Fibroblast of pulmonary artery (primary cell): ENCODE data around the gene GLG1.

Experiments used
- DNase-seq: peaks from one replicate; pipeline ENCODE4 v3.0.0-alpha.2; 2010; ENCODE audit warnings: low read depth
- H3K4me3 ChIP-seq: replicated peaks from 2 replicates; pipeline ENCODE4 v1.5.1; 2011; ENCODE audit warnings: low read depth, mild to moderate bottlenecking, control low read depth, low read length, moderate library complexity
- TF ChIP-seq, protein P1 (sequence below): IDR thresholded peaks from 2 replicates; pipeline ENCODE4 v1.5.1; 2011; ENCODE audit warnings: mild to moderate bottlenecking, control low read depth, low read length, inconsistent platforms; ENCODE audit errors: missing control alignments

GLG1 gene

DNA sequence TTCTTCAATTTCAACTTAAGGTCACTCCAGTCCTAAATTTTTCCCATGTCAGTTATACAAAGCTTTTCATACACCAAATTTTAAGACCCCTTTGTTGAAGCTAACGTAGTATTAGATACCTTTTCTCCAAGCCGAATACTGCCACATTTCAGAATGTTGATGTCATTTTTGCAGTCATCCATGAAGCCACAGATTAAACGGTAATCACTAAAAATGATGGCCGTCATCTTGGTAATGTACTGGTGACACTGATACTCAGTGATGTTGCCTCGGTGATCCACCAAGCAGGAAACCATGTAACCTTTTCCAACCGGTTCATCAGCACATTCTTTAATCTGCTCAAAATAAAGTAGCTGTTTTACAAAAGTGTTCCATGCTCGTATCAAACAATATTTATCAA lies 103.5 kb downstream of the GLG1 start:
- TF ChIP-seq, protein P1, sequence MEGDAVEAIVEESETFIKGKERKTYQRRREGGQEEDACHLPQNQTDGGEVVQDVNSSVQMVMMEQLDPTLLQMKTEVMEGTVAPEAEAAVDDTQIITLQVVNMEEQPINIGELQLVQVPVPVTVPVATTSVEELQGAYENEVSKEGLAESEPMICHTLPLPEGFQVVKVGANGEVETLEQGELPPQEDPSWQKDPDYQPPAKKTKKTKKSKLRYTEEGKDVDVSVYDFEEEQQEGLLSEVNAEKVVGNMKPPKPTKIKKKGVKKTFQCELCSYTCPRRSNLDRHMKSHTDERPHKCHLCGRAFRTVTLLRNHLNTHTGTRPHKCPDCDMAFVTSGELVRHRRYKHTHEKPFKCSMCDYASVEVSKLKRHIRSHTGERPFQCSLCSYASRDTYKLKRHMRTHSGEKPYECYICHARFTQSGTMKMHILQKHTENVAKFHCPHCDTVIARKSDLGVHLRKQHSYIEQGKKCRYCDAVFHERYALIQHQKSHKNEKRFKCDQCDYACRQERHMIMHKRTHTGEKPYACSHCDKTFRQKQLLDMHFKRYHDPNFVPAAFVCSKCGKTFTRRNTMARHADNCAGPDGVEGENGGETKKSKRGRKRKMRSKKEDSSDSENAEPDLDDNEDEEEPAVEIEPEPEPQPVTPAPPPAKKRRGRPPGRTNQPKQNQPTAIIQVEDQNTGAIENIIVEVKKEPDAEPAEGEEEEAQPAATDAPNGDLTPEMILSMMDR = no peak
- no peak overlapping the region for H3K4me3 ChIP-seq
- DNase-seq = no peak

DNA sequence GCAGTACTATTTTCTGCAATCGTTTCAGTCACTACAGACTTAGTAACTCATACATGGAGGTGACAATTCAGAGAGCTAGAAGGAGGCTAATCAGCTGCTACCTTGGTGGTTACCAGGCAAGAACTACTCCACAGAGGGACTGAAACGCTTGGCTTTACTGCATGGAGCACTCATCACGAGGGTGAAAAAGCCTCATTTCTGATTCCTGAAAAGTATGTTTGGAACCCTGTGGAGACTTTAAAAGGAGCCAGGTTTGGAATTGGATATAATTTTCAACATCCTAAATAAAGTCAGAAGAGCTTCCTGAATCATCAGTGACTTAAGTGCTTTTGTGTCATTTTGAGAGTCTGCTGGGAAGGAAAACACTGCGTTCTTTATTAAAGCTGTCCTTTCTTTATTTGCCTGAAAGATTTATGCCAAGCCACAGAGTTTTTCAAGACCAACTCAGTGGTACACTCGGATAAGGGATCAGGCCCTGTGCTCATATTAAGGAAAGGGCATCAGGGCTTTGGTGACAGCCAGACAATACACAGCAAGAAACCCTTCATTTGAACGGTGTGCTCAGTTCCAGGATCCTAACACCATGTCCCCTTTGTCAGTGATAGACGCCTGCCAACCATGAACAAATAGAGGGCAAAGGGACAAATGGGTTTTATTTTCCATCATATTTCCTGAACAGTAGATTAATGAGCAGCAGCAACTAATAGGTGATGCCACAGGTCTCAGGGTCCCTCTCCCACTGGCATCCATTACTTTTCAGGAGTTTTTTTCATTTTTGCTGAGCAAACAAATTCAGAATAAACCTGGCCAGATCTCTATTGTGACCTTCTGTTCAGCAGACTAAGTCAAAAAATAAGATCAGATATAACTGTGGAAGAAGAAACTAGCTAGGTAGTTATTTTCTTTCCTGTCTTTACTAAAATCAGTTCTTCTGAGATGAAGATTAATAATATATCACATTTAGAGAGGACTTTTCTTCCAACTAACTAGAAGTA lies 105.1 kb downstream of the GLG1 start:
- H3K4me3 ChIP-seq = no peak overlapping the region
- DNase-seq = no peak

GRCh38 chr16:74500907-74501306 lies 106.0 kb downstream of the GLG1 start:
- TF ChIP-seq, protein P1 = no peak
- no peak overlapping the region for H3K4me3 ChIP-seq
- DNase-seq = no peak

More for the DNA sequence above, 105.1 kb downstream of the GLG1 start:
- TF ChIP-seq, protein P1 = no peak

GRCh38 chr16:74499114-74499513 lies 107.8 kb downstream of the GLG1 start:
- TF ChIP-seq, protein P1 = no peak

GRCh38 chr16:74497761-74498160 lies 109.2 kb downstream of the GLG1 start:
- H3K4me3 ChIP-seq = no peak overlapping the region
- TF ChIP-seq, protein P1 = no peak
- no peak for DNase-seq

More at GRCh38 chr16:74499114-74499513, 107.8 kb downstream of the GLG1 start:
- DNase-seq = no peak
- no peak overlapping the region for H3K4me3 ChIP-seq

GRCh38 chr16:74496054-74496453 lies 110.9 kb downstream of the GLG1 start:
- H3K4me3 ChIP-seq = no peak overlapping the region
- TF ChIP-seq, protein P1 = no peak
- no peak for DNase-seq
